Suprapubic skin (tissue), 4 donors: ENCODE measurements around the gene GHRHR. TPM values are rescaled to one million over a fixed set of nuclear protein-coding genes. Genes with fewer than 3 reads are reported as not detected.
A peak's percentile ranks its signal among the peaks of the same experiment; 100 is the strongest.

ENCODE experiments used
- DNase-seq, 2 donors: peaks; one replicate each; pipeline ENCODE4 v3.0.0-alpha.2; 2019; ENCODE audit warnings: low spot score in 2 of 2
- H3K27ac ChIP-seq: fragments of 200-600 bp; sonication (generic); one replicate; pipeline ENCODE4 v1.5.1; 2019
- H3K27me3 ChIP-seq: fragments of 200-600 bp; sonication (generic); one replicate; pipeline ENCODE4 v1.5.1; 2019
- H3K36me3 ChIP-seq: fragments of 200-600 bp; sonication (generic); one replicate; pipeline ENCODE4 v1.5.1; 2019
- H3K4me1 ChIP-seq: fragments of 200-600 bp; sonication (generic); one replicate; pipeline ENCODE4 v1.5.1; 2019
- H3K4me3 ChIP-seq: fragments of 200-600 bp; sonication (generic); one replicate; pipeline ENCODE4 v1.5.1; 2019; ENCODE audit warnings: mild to moderate bottlenecking
- H3K9me3 ChIP-seq: fragments of 200-600 bp; sonication (generic); one replicate; pipeline ENCODE4 v1.5.1; 2019
- CTCF ChIP-seq, 2 donors: fragments of 200-600 bp in 1 of 2; fragments of 450-650 bp in 1 of 2; sonication (generic) in 1 of 2; IDR thresholded peaks; one replicate each; pipeline ENCODE4 v1.5.1; 2016 to 2019; ENCODE audit warnings: antibody characterized with exemption in 2 of 2, mild to moderate bottlenecking in 1 of 2, moderate library complexity in 1 of 2
- EP300 ChIP-seq: sonication (generic); formaldehyde crosslinking; IDR thresholded peaks from one replicate; pipeline ENCODE4 v1.6.1; 2017; ENCODE audit warnings: antibody characterized with exemption
- POLR2A ChIP-seq, 2 donors: fragments of 450-650 bp; IDR thresholded peaks; one replicate each; pipeline ENCODE4 v1.6.1; 2017; ENCODE audit warnings: antibody characterized with exemption in 2 of 2, mild to moderate bottlenecking in 2 of 2, moderate library complexity in 2 of 2
- POLR2AphosphoS5 ChIP-seq, 3 donors: sonication (generic); formaldehyde crosslinking; IDR thresholded peaks; one replicate each; pipeline ENCODE4 v1.6.1; 2017; ENCODE audit warnings: antibody characterized with exemption in 3 of 3
- WGBS: methylation state at CpG from one replicate; pipeline ENCODE4 v1.1.5; 2018; 5-methylcytosine and 5-hydroxymethylcytosine counted together
- total RNA-seq, 4 donors: library from RNA; depleted of rRNA; stranded (reverse); fragments of >200 nt; gene quantifications; one replicate each; pipeline ENCODE4 v1.1.0, GENCODE V29; 2016

The GHRHR gene
- total RNA-seq, 4 donors from 2014 or later, result 1.5 TPM; not detected in 3

GRCh38 chr7:30987178-30987577 lies 23.4 kb downstream of the GHRHR start:
- TF ChIP-seq CTCF (IDR thresholded peaks at IDR 0.05), result no peak
- Histone ChIP-seq H3K27ac (no peak overlapping the region), H3K9me3 (no peaks in the 10 kb centered on the region), H3K4me3 (no peak overlapping the region), H3K36me3 (no peaks in the 10 kb centered on the region), H3K4me1 (peaks cover 39% of the 10 kb centered on the region), H3K27me3 (peaks cover 3% of the 10 kb centered on the region)
- WGBS, result 85% methylated on average over 7 of the region's 7 CpGs
- no peak for DNase-seq

- Histone ChIP-seq H3K4me3 (no peak overlapping the region), H3K9me3 (no peaks in the 10 kb centered on the region), H3K36me3 (no peaks in the 10 kb centered on the region), H3K4me1 (peaks cover 45% of the 10 kb centered on the region), H3K27ac (no peak overlapping the region), H3K27me3 (peaks cover 3% of the 10 kb centered on the region)
- DNase-seq, result no peak
- TF ChIP-seq EP300 (no peak), POLR2A (IDR thresholded peaks at IDR 0.05) (no peak), POLR2AphosphoS5 (IDR thresholded peaks at IDR 0.05) (no peak), CTCF (IDR thresholded peaks at IDR 0.05) (no peak)
- WGBS, result 85% methylated on average over 5 of the region's 5 CpGs
Measured at GRCh38 chr7:30987936-30988335, 24.2 kb downstream of the GHRHR start.

- H3K9me3 ChIP-seq, result no peaks in the 10 kb centered on the region
- H3K4me3 ChIP-seq, result no peak overlapping the region
- H3K4me1 ChIP-seq, result peaks cover 45% of the 10 kb centered on the region
- peaks cover 3% of the 10 kb centered on the region for H3K27me3 ChIP-seq
- H3K27ac ChIP-seq, result no peak overlapping the region
- no peaks in the 10 kb centered on the region for H3K36me3 ChIP-seq
- TF ChIP-seq POLR2AphosphoS5 (IDR thresholded peaks at IDR 0.05) (peak in 1 of 3 donors; percentile 22), POLR2A (IDR thresholded peaks at IDR 0.05) (no peak), CTCF (IDR thresholded peaks at IDR 0.05) (no peak), EP300 (no peak)
- no peak for DNase-seq
- 26% methylated on average over 12 of the region's 19 CpGs for WGBS
Measured at GRCh38 chr7:30988351-30989005, 24.7 kb downstream of the GHRHR start.

- H3K27me3 ChIP-seq, result peaks cover under 1% of the 10 kb centered on the region
- no peaks in the 10 kb centered on the region for H3K36me3 ChIP-seq
- H3K4me3 ChIP-seq, result no peak overlapping the region
- TF ChIP-seq CTCF (IDR thresholded peaks at IDR 0.05) (no peak), POLR2A (IDR thresholded peaks at IDR 0.05) (no peak), EP300 (no peak), POLR2AphosphoS5 (IDR thresholded peaks at IDR 0.05) (no peak)
- WGBS, result 88% methylated on average over 15 of the region's 16 CpGs
- DNase-seq, result no peak
- no peak overlapping the region for H3K27ac ChIP-seq
- H3K4me1 ChIP-seq, result peaks cover 39% of the 10 kb centered on the region
- H3K9me3 ChIP-seq, result no peaks in the 10 kb centered on the region
Measured at GRCh38 chr7:30989008-30989823, 25.5 kb downstream of the GHRHR start.
